Suprapubic skin (tissue), 3 donors: ENCODE results near the gene PXYLP1.

Experiments
- CTCF ChIP-seq, 2 donors: fragments of 200-600 bp in 1 of 2; fragments of 450-650 bp in 1 of 2; sonication (generic) in 1 of 2; IDR thresholded peaks; one replicate each; pipeline ENCODE4 v1.5.1; 2016 to 2019; ENCODE audit warnings: antibody characterized with exemption in 2 of 2, mild to moderate bottlenecking in 1 of 2, moderate library complexity in 1 of 2
- POLR2A ChIP-seq, 2 donors: fragments of 450-650 bp; IDR thresholded peaks; one replicate each; pipeline ENCODE4 v1.6.1; 2017; ENCODE audit warnings: antibody characterized with exemption in 2 of 2, mild to moderate bottlenecking in 2 of 2, moderate library complexity in 2 of 2

GRCh38 chr3:141321109-141321497, 89.5 kb downstream of the PXYLP1 start:
- TF ChIP-seq CTCF (IDR thresholded peaks at IDR 0.05) (no peak), POLR2A (IDR thresholded peaks at IDR 0.05) (no peak)
